ENCODE data around the gene ADIPOR2.

ADIPOR2 gene

GRCh38 chr12:1828856-1829255, 138.0 kb downstream of the ADIPOR2 start:
- TF ChIP-seq EP300 (IDR thresholded peaks at IDR 0.05; ENCODE audit: borderline replicate concordance) = no peak
- no peak for TF ChIP-seq TEAD4 (IDR thresholded peaks at IDR 0.05)
- TF ChIP-seq, protein P1, sequence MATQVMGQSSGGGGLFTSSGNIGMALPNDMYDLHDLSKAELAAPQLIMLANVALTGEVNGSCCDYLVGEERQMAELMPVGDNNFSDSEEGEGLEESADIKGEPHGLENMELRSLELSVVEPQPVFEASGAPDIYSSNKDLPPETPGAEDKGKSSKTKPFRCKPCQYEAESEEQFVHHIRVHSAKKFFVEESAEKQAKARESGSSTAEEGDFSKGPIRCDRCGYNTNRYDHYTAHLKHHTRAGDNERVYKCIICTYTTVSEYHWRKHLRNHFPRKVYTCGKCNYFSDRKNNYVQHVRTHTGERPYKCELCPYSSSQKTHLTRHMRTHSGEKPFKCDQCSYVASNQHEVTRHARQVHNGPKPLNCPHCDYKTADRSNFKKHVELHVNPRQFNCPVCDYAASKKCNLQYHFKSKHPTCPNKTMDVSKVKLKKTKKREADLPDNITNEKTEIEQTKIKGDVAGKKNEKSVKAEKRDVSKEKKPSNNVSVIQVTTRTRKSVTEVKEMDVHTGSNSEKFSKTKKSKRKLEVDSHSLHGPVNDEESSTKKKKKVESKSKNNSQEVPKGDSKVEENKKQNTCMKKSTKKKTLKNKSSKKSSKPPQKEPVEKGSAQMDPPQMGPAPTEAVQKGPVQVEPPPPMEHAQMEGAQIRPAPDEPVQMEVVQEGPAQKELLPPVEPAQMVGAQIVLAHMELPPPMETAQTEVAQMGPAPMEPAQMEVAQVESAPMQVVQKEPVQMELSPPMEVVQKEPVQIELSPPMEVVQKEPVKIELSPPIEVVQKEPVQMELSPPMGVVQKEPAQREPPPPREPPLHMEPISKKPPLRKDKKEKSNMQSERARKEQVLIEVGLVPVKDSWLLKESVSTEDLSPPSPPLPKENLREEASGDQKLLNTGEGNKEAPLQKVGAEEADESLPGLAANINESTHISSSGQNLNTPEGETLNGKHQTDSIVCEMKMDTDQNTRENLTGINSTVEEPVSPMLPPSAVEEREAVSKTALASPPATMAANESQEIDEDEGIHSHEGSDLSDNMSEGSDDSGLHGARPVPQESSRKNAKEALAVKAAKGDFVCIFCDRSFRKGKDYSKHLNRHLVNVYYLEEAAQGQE (IDR thresholded peaks at IDR 0.05; ENCODE audit: low read depth) = no peak
- TF ChIP-seq YY1 (IDR thresholded peaks at IDR 0.05; ENCODE audit: low read depth) = no peak
- no peak for TF ChIP-seq RAD21 (IDR thresholded peaks at IDR 0.05; ENCODE audit: low read depth)

DNA sequence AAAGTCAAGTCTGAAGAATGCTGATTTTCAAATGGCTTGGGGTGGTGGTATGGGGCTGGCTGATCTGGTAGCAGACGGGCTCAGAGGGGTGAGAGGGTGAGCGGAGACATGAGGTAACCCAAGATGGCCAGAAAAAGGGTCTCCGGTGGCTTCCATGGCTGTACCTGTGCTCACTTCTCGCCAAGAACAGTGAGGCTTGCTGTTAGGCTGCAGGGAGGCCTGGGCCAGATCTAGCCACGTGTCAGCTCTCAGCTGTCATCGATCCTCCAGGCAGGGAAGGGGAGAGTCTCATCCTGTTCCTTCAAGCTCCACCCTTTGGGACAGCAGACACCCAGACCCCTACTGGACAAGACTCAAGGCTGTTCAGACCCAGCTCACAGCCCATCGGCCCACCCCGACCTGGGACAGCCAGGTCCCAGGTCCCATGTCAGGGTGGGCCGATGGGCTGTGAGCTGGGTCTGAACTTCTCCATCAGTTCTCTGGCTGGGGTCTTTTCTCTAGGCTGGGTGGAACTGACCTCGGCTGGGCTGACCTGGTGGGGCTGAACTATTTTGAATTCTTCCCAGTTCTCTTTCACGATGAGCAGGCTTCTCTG, 138.5 kb downstream of the ADIPOR2 start:
- TF ChIP-seq, protein P2, sequence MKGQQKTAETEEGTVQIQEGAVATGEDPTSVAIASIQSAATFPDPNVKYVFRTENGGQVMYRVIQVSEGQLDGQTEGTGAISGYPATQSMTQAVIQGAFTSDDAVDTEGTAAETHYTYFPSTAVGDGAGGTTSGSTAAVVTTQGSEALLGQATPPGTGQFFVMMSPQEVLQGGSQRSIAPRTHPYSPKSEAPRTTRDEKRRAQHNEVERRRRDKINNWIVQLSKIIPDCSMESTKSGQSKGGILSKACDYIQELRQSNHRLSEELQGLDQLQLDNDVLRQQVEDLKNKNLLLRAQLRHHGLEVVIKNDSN (IDR thresholded peaks at IDR 0.05) = no peak
- no peak for TF ChIP-seq TEAD4 (IDR thresholded peaks at IDR 0.05)
- TF ChIP-seq, protein P3, sequence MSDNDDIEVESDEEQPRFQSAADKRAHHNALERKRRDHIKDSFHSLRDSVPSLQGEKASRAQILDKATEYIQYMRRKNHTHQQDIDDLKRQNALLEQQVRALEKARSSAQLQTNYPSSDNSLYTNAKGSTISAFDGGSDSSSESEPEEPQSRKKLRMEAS (IDR thresholded peaks at IDR 0.05) = no peak
- no peak for TF ChIP-seq EP300 (IDR thresholded peaks at IDR 0.05; ENCODE audit: borderline replicate concordance)
- no peak for TF ChIP-seq CEBPB (IDR thresholded peaks at IDR 0.05)
- no peak for TF ChIP-seq EGR1 (IDR thresholded peaks at IDR 0.05)
- no peak for TF ChIP-seq FOXM1 (IDR thresholded peaks at IDR 0.05; ENCODE audit: borderline replicate concordance, low read depth)
- TF ChIP-seq TCF12 (IDR thresholded peaks at IDR 0.05; ENCODE audit: low read depth) = no peak
- TF ChIP-seq, protein P1 (IDR thresholded peaks at IDR 0.05; ENCODE audit: low read depth) = no peak
- no peak for TF ChIP-seq ZBTB7A (IDR thresholded peaks at IDR 0.05; ENCODE audit: low read depth)
- TF ChIP-seq NFIC (IDR thresholded peaks at IDR 0.05) = no peak
- no peak for TF ChIP-seq CREB1 (IDR thresholded peaks at IDR 0.05; ENCODE audit: low read depth)

GRCh38 chr12:1830401-1830845, 139.6 kb downstream of the ADIPOR2 start:
- TF ChIP-seq YY1 (IDR thresholded peaks at IDR 0.05; ENCODE audit: low read depth) (no peak), RAD21 (IDR thresholded peaks at IDR 0.05; ENCODE audit: low read depth) (no peak), NFIC (IDR thresholded peaks at IDR 0.05) (no peak), TEAD4 (IDR thresholded peaks at IDR 0.05) (no peak), CREB1 (IDR thresholded peaks at IDR 0.05; ENCODE audit: low read depth) (no peak), EP300 (IDR thresholded peaks at IDR 0.05; ENCODE audit: borderline replicate concordance) (no peak), TAF1 (IDR thresholded peaks at IDR 0.05; ENCODE audit: low read depth) (no peak), TCF12 (IDR thresholded peaks at IDR 0.05; ENCODE audit: low read depth) (no peak), EGR1 (IDR thresholded peaks at IDR 0.05) (no peak), ZBTB7A (IDR thresholded peaks at IDR 0.05; ENCODE audit: low read depth) (no peak), FOXM1 (IDR thresholded peaks at IDR 0.05; ENCODE audit: borderline replicate concordance, low read depth) (no peak), CEBPB (IDR thresholded peaks at IDR 0.05) (no peak)
- TF ChIP-seq, protein P1 (IDR thresholded peaks at IDR 0.05; ENCODE audit: low read depth) = no peak
- TF ChIP-seq, protein P3 (IDR thresholded peaks at IDR 0.05) = no peak
- TF ChIP-seq, protein P2 (IDR thresholded peaks at IDR 0.05) = no peak

DNA sequence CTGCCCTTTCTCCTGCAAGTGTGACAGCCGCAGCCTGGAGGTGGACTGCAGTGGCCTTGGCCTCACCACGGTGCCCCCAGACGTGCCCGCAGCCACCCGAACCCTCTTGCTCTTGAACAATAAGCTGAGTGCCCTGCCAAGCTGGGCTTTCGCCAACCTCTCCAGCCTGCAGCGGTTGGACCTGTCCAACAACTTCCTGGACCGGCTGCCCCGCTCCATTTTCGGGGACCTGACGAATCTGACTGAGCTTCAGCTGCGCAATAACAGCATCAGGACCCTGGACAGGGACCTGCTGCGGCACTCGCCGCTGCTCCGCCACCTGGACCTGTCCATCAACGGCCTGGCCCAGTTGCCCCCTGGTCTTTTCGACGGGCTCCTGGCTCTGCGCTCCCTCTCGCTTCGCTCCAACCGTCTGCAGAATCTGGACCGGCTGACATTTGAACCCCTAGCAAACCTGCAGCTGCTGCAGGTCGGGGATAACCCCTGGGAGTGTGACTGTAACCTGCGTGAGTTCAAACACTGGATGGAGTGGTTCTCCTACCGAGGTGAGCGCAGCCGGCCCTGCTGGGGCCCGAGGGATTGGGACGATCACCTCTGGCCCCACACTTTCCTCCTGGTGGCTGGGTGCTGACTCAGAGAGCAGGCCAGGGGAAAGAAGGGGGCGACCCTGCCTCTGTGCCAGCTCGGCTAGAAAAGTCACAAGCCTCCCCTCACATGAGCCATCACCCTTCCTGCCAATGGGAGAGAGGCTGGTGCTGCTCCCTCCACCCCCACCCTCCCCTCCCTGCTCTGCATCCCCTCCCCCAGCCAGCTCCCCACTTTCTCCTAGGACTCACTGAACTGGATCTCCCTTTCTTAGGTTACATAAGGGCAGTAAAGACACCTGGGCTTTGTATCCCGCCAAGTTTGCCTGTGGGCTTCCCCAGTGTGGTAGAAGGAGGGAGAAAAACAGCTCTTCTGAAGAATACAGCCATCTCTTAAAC, 140.4 kb downstream of the ADIPOR2 start:
- TF ChIP-seq YY1 (IDR thresholded peaks at IDR 0.05; ENCODE audit: low read depth) (peak; percentile 88), RAD21 (IDR thresholded peaks at IDR 0.05; ENCODE audit: low read depth) (peak; percentile 39; the same call in 1 of the 2 replicates), TAF1 (IDR thresholded peaks at IDR 0.05; ENCODE audit: low read depth) (no peak), CEBPB (IDR thresholded peaks at IDR 0.05) (peak; percentile 91), ZBTB7A (IDR thresholded peaks at IDR 0.05; ENCODE audit: low read depth) (no peak; the same call in 1 of the 2 replicates), TCF12 (IDR thresholded peaks at IDR 0.05; ENCODE audit: low read depth) (peak; percentile 93), EP300 (IDR thresholded peaks at IDR 0.05; ENCODE audit: borderline replicate concordance) (peak; percentile 82), TEAD4 (IDR thresholded peaks at IDR 0.05) (peak; percentile 83), CREB1 (IDR thresholded peaks at IDR 0.05; ENCODE audit: low read depth) (no peak), FOXM1 (IDR thresholded peaks at IDR 0.05; ENCODE audit: borderline replicate concordance, low read depth) (peak; percentile 50; the same call in 1 of the 2 replicates), EGR1 (IDR thresholded peaks at IDR 0.05) (no peak), NFIC (IDR thresholded peaks at IDR 0.05) (peak; percentile 99)
- TF ChIP-seq, protein P3 (IDR thresholded peaks at IDR 0.05) = peak; percentile 91
- TF ChIP-seq, protein P1 (IDR thresholded peaks at IDR 0.05; ENCODE audit: low read depth) = peak; percentile 100
- TF ChIP-seq, protein P2 (IDR thresholded peaks at IDR 0.05) = peak; percentile 44; the same call in 1 of the 2 replicates
